ENCODE measurements around the gene CFB.
"Not testable (repeated sequence)": the region's sequence is repeated elsewhere in the genome, so short reads cannot be mapped to it uniquely, and the experiment has no call there.

Gene CFB

GRCh38 chr6:31945507-31946369 lies at the start of gene CFB:
CFB (plus strand) TSS chr6:31946095; CDS start chr6:31946222, 127 bp downstream.
- no peak for DNase-seq (ENCODE audit: low read depth in 2 of 2)

GRCh38 chr6:31896493-31896855 lies 49.4 kb upstream of the CFB start:
- DNase-seq (ENCODE audit: low read depth in 2 of 2) = no peak

- DNase-seq (ENCODE audit: low read depth in 2 of 2) = no peak
These were observed 48.9 kb upstream of the CFB start for GRCh38 chr6:31896856-31897611.

GRCh38 chr6:31897612-31898382 lies 48.1 kb upstream of the CFB start, which contains the start of gene EHMT2:
EHMT2 (minus strand) TSS chr6:31897698; CDS start chr6:31897677, 21 bp downstream.
- DNase-seq (ENCODE audit: low read depth in 2 of 2) = peak; percentile 67 to 83

- DNase-seq (ENCODE audit: low read depth in 2 of 2) = no peak
These were observed 47.4 kb upstream of the CFB start for GRCh38 chr6:31898383-31899011.

GRCh38 chr6:31899215-31899614 lies 46.7 kb upstream of the CFB start:
- DNase-seq (ENCODE audit: low read depth in 2 of 2) = no peak

GRCh38 chr6:31899882-31900722 lies 45.8 kb upstream of the CFB start:
- DNase-seq (ENCODE audit: low read depth in 2 of 2) = no peak

- DNase-seq (ENCODE audit: low read depth in 2 of 2) = no peak
These were observed 44.9 kb upstream of the CFB start for GRCh38 chr6:31900917-31901414.

GRCh38 chr6:31901415-31901952 lies 44.4 kb upstream of the CFB start:
- peak; percentile 61 to 66 for DNase-seq (ENCODE audit: low read depth in 2 of 2)

GRCh38 chr6:31901953-31902643 lies 43.8 kb upstream of the CFB start, which contains the start of gene ZBTB12:
ZBTB12 (minus strand) TSS chr6:31902086; CDS start chr6:31901305, 781 bp downstream.
- peak; percentile 76 to 81 for DNase-seq (ENCODE audit: low read depth in 2 of 2)

GRCh38 chr6:31903957-31904356 lies 41.9 kb upstream of the CFB start:
- no peak for DNase-seq (ENCODE audit: low read depth in 2 of 2)

GRCh38 chr6:31905041-31905440 lies 40.9 kb upstream of the CFB start:
- no peak for DNase-seq (ENCODE audit: low read depth in 2 of 2)

GRCh38 chr6:31906122-31906521 lies 39.8 kb upstream of the CFB start:
- no peak for DNase-seq (ENCODE audit: low read depth in 2 of 2)

- not testable (repeated sequence) for DNase-seq (ENCODE audit: low read depth in 2 of 2)
These were observed 39.2 kb upstream of the CFB start for GRCh38 chr6:31906727-31907126.

- DNase-seq (ENCODE audit: low read depth in 2 of 2) = no peak
These were observed 38.6 kb upstream of the CFB start for GRCh38 chr6:31907158-31907813.

GRCh38 chr6:31908255-31908654 lies 37.6 kb upstream of the CFB start:
- not testable (repeated sequence) for DNase-seq (ENCODE audit: low read depth in 2 of 2)

- DNase-seq (ENCODE audit: low read depth in 2 of 2) = no peak
These were observed 37.1 kb upstream of the CFB start for GRCh38 chr6:31908791-31909190.

GRCh38 chr6:31909298-31909697 lies 36.6 kb upstream of the CFB start:
- DNase-seq (ENCODE audit: low read depth in 2 of 2) = not testable (repeated sequence)

Measured in stimulated activated CD4-positive, alpha-beta T cell treated with anti-CD3 and anti-CD28 coated beads, Interleukin-1b, Interleukin-23, amount 100 ng/mL, for 4 hours (primary cell).